Gastroesophageal sphincter (tissue), 4 donors: ENCODE data around the gene HS3ST4. TPM values are rescaled to one million over a fixed set of nuclear protein-coding genes. Genes with fewer than 3 reads are reported as not detected.

Source experiments
- ATAC-seq: fragments of 150-250 bp; one replicate; pipeline ENCODE4 v1.9.1; 2016; ENCODE audit warnings: mild to moderate bottlenecking, moderate library complexity
- H3K27ac ChIP-seq, 4 donors: fragments of 200-600 bp; sonication (generic) in 3 of 4; 1 replicate in 3 of 4; 2 replicates in 1 of 4; pipeline ENCODE4 v1.5.1; 2016 to 2019
- H3K27me3 ChIP-seq: fragments of 200-600 bp; sonication (generic); one replicate; pipeline ENCODE4 v1.5.1; 2019
- H3K36me3 ChIP-seq, 2 donors: fragments of 200-600 bp; sonication (generic); one replicate each; pipeline ENCODE4 v1.5.1; 2019; ENCODE audit warnings: control low read depth in 1 of 2
- H3K4me1 ChIP-seq, 3 donors: fragments of 200-600 bp; sonication (generic); 1 replicate in 2 of 3; 2 replicates in 1 of 3; pipeline ENCODE4 v1.5.1; 2016 to 2019; ENCODE audit warnings: control low read depth in 2 of 3
- H3K4me3 ChIP-seq, 2 donors: fragments of 200-600 bp; sonication (generic); one replicate each; pipeline ENCODE4 v1.5.1; 2019; ENCODE audit warnings: mild to moderate bottlenecking in 1 of 2, moderate library complexity in 1 of 2
- H3K9me3 ChIP-seq, 3 donors: fragments of 200-600 bp; sonication (generic); one replicate each; pipeline ENCODE4 v1.5.1; 2017 to 2019; ENCODE audit warnings: control low read depth in 2 of 3
- CTCF ChIP-seq, 4 experiments: fragments of 200-600 bp in 2 of 4; fragments of 450-650 bp in 2 of 4; sonication (generic) in 1 of 4; IDR thresholded peaks; one replicate each; pipeline ENCODE4 v1.5.1; 2017 to 2019; ENCODE audit warnings: antibody characterized with exemption in 4 of 4, mild to moderate bottlenecking in 2 of 4, moderate library complexity in 2 of 4
- EP300 ChIP-seq: sonication (generic); formaldehyde crosslinking; IDR thresholded peaks from one replicate; pipeline ENCODE4 v1.6.1; 2017; ENCODE audit warnings: antibody characterized with exemption, mild to moderate bottlenecking
- POLR2A ChIP-seq, 2 donors: fragments of 450-650 bp; IDR thresholded peaks; one replicate each; pipeline ENCODE4 v1.6.1; 2017; ENCODE audit warnings: antibody characterized with exemption in 2 of 2, mild to moderate bottlenecking in 2 of 2, moderate library complexity in 1 of 2
- POLR2AphosphoS5 ChIP-seq: sonication (generic); formaldehyde crosslinking; IDR thresholded peaks from one replicate; pipeline ENCODE4 v1.6.1; 2017; ENCODE audit warnings: antibody characterized with exemption
- WGBS, 2 donors: methylation state at CpG; one replicate each; pipeline ENCODE4 v1.1.5; 2018; ENCODE audit warnings: low coverage in 1 of 2; 5-methylcytosine and 5-hydroxymethylcytosine counted together
- total RNA-seq, 4 donors: library from RNA; depleted of rRNA; stranded (reverse); fragments of >200 nt; gene quantifications; one replicate each; pipeline ENCODE4 v1.1.0, GENCODE V29; 2016

Gene HS3ST4
- total RNA-seq, 4 donors from 2014 or later = 0.12 TPM; not detected in 3

- ATAC-seq = no peak
Observed at GRCh38 chr16:25925421-25925820, 233.7 kb downstream of the HS3ST4 start.

DNA sequence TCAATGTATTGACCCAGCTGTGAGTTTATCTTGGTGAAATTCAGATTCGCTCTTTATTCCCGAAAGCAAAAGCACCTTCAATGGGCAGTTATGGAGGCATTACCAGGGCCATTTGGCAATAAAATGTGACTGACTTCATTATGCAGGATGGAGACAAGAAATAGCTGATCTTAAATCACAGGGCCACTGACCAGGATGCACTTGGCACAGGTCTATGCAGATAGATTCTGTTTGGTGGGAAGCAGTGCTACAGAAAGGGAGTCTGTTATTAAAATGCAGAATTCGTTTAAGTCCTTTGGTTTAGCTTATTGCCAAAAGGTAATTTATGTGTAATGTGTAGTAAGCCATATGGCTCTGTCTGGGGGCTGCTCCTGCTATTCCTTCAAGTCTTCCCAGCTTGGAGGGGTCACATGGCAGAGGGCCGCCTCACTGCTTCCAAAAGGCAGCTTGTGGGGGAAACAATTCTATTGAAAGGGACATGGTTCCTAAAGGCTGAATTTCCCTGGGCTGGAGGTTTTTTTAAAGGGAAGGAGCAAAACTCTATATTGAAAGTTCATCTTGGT, 239.8 kb downstream of the HS3ST4 start:
- no peak overlapping the region for H3K4me3 ChIP-seq
- WGBS, 2 donors = 68 to 72% methylated on average over 3 to 4 of the region's 4 CpGs
- H3K9me3 ChIP-seq = no peaks in the 10 kb centered on the region
- no peak overlapping the region for H3K27ac ChIP-seq
- peaks cover 2% of the 10 kb centered on the region for H3K27me3 ChIP-seq
- H3K36me3 ChIP-seq = no peaks in the 10 kb centered on the region
- TF ChIP-seq EP300 (no peak), CTCF (IDR thresholded peaks at IDR 0.05) (no peak)
- ATAC-seq = no peak
- no peaks in the 10 kb centered on the region for H3K4me1 ChIP-seq

More at GRCh38 chr16:25925421-25925820, 233.7 kb downstream of the HS3ST4 start:
- 40 to 66% methylated on average over 4 to 8 of the region's 8 CpGs for WGBS, 2 donors
- Histone ChIP-seq H3K4me1 (no peaks in the 10 kb centered on the region), H3K4me3 (no peak overlapping the region), H3K9me3 (no peaks in the 10 kb centered on the region), H3K27me3 (peaks cover 5% of the 10 kb centered on the region), H3K36me3 (no peaks in the 10 kb centered on the region), H3K27ac (no peak overlapping the region)
- no peak for TF ChIP-seq POLR2A (IDR thresholded peaks at IDR 0.05)
- no peak for TF ChIP-seq CTCF (IDR thresholded peaks at IDR 0.05)
- no peak for TF ChIP-seq EP300
- TF ChIP-seq POLR2AphosphoS5 = no peak

- TF ChIP-seq CTCF (IDR thresholded peaks at IDR 0.05) (no peak), EP300 (no peak), POLR2AphosphoS5 (no peak), POLR2A (IDR thresholded peaks at IDR 0.05) (no peak)
- Histone ChIP-seq H3K27ac (no peak overlapping the region), H3K9me3 (peaks cover 0 to 16% (median 0%) of the 10 kb centered on the region in 3 donors), H3K36me3 (no peaks in the 10 kb centered on the region), H3K27me3 (no peaks in the 10 kb centered on the region), H3K4me1 (no peaks in the 10 kb centered on the region), H3K4me3 (no peak overlapping the region)
- ATAC-seq = no peak
- 51 to 64% methylated on average over 4 of the region's 4 CpGs for WGBS, 2 donors
Observed at GRCh38 chr16:25941800-25942499, 250.2 kb downstream of the HS3ST4 start.

GRCh38 chr16:25950586-25951281, 259.0 kb downstream of the HS3ST4 start:
- Histone ChIP-seq H3K9me3 (peaks cover 0 to 5% (median 0%) of the 10 kb centered on the region in 3 donors), H3K36me3 (no peaks in the 10 kb centered on the region), H3K27ac (no peak overlapping the region), H3K27me3 (no peaks in the 10 kb centered on the region), H3K4me3 (no peak overlapping the region), H3K4me1 (no peaks in the 10 kb centered on the region)
- no peak for TF ChIP-seq CTCF (IDR thresholded peaks at IDR 0.05)
- TF ChIP-seq POLR2AphosphoS5 = no peak
- no peak for TF ChIP-seq POLR2A (IDR thresholded peaks at IDR 0.05)
- no peak for TF ChIP-seq EP300
- WGBS, 2 donors = 0 to 4% methylated on average over 1 to 3 of the region's 3 CpGs
- ATAC-seq = no peak
